ENCODE measurements around the gene HOXA4.

Gene HOXA4

DNA sequence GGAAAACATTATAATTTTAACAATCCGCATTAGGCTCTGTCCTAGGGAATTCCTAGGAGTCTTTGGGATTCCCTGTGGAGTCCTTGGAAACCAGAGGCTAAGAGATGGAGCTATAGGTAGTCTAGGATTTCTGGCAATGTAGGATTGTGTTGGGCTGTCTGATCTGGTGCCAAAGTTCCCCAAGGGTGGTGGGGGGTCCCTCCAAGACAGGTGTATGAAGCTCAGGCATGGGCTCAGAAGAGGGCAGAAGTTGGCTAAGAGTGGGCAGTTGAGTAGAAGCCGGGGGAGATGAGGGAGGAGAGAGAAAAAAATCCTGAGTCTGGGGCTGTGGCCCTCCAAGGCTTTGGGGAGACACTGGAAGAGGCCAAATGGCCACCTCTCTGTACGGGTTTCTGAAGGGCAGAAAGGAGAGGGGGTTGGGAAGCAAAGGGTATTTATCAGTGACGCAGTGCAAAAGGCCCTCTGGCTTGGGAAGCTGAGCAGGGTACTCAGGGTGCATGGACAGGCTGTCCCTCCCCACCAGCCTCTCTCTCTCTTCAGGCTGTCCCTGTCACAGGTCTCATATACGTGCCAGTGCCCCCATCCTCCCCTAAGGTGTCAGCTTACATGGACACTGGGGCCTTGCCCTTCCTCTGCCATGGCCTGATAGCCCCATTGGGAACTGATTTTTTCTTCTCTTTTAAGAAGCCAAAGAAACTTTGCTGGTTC lies 16.1 kb upstream of the HOXA4 start:
- no peak for DNase-seq

DNA sequence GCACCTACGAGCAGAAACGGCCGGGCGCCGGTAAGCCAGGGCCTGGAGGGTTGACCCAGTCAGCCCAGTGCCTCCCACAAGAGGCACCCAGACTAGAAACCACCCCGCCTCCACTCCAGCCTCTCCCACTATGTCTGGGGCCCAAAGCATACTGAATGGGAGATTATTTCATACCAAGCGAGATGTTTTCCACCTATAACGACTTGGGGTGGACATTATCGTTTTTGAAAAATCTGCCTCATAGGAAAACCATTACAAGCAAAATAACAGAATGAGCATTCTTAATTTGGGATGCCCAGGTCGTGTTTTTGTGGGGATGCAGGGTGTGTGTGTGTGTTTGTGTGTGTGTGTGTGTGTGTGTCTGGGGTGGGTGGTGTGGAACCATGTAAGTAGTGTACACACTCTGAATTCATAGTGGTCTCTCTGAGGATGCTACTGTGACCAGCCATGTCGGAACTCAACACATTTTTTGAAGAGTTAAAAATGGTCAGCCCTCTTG lies 15.4 kb upstream of the HOXA4 start:
- no peak for DNase-seq

DNA sequence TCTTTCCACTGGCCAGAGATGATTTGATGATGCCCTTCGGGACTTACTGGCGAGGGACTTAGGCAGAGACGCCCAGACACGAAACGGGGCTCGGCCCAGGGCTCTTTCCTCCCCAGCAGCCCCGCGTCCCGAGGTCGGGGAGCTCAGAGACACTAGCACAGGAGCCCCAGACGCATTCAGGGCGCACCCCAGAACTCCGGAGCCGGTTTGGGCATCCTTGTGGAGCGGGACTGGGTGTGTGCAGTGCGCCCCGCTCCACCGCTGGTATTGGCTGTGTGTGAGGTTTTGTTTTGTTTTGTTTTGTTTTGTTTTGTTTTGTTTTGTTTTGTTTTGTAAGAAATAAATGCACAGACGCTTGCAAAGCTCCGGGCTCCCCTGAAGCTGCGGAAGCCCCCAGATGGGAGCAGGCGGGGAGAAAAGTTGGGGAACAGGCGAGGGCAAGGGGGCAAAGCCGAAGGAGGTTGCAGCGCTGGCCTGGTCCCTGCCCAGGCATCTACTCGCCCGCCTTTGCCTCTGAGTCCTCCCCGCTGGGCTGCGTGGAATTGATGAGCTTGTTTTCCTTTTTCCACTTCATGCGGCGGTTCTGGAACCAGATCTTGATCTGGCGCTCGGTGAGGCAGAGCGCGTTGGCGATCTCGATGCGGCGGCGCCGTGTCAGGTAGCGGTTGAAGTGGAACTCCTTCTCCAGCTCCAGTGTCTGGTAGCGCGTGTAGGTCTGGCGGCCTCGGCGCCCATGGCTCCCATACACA lies 14.8 kb upstream of the HOXA4 start:
- no peak for DNase-seq

DNA sequence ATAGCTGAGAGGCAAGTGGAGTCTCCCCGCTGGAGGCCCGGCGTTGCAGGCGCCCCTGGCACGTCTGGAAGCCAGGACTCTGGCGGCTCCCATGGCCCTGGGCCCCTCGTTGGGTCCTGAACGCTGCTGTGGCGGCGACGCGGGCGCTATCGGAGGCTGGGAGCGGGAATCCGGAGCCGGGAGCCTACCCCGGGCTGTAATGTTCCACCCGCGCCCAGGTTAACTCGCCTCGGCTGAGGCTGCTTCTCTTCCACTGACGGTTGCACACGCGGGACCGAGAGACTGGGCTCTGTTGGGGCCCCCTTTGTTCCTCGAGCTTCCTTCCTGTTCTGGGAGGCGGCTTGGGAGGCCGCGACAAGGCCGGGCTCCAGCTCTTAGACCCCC lies 14.2 kb upstream of the HOXA4 start:
- no peak for DNase-seq

DNA sequence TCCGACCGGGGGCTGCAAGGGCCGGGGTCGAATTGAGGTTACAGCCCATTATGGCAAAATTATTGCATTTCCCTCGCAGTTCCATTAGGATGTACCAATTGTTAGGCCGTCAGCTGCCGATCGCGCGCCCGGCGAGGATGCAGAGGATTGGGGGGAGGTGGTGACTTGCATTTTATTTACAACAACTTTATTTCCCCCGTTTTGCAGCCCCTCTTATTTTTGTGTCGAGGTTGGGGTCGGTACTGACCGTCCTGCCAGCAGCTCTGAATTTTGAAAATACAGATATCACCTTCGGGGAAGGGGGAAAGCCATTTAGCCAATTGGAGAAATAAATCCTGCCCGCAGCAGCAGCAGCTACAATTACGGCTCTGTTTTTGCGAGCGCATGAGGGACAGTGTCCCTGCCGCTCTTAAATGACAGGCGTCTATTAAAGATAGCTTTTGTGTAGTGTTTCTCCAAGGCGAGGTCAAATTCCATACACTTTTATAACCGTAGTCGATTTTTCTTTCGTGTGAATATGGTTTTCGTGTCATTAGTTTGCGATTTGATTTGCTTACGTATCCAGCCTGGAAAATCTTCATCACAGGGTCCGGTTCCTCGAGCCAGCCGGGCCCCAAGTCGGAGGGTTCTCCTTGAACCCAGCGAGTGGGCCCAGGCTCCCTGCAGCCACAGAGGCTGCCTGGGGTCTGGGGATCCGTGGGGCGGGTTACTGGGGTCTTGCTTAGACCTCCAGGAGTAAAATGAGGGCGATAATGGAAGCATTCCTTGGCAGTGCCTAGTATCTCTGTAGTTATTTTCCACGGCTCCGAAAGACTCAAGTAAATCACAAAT lies 13.6 kb upstream of the HOXA4 start:
- DNase-seq = no peak

DNA sequence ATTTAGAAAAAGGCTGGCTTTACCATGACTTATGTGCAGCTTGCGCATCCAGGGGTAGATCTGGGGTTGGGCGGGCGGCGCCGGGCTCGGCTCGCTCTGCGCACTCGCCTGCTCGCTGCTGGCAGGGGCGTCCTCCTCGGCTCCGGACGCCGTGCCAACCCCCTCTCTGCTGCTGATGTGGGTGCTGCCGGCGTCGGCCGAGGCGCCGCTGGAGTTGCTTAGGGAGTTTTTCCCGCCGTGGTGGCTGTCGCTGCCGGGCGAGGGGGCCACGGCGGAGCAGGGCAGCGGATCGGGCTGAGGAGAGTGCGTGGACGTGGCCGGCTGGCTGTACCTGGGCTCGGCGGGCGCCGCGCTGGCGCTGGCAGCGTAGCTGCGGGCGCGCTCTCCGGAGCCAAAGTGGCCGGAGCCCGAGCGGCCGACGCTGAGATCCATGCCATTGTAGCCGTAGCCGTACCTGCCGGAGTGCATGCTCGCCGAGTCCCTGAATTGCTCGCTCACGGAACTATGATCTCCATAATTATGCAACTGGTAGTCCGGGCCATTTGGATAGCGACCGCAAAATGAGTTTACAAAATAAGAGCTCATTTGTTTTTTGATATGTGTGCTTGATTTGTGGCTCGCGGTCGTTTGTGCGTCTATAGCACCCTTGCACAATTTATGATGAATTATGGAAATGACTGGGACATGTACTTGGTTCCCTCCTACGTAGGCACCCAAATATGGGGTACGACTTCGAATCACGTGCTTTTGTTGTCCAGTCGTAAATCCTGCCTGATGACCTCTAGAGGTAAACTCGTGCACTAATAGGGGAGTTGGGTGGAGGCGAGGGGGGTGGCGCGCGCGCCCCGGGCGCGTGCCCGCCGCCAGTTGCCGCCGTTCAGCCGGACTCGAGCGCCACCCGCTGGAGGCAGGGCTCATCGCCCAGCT lies 12.7 kb upstream of the HOXA4 start, which contains the start of gene HOXA5:
HOXA5 (minus strand) TSS at position 659 of the 927 bp plus-strand sequence; CDS start at position 585, 74 bp downstream.
- no peak for DNase-seq

DNA sequence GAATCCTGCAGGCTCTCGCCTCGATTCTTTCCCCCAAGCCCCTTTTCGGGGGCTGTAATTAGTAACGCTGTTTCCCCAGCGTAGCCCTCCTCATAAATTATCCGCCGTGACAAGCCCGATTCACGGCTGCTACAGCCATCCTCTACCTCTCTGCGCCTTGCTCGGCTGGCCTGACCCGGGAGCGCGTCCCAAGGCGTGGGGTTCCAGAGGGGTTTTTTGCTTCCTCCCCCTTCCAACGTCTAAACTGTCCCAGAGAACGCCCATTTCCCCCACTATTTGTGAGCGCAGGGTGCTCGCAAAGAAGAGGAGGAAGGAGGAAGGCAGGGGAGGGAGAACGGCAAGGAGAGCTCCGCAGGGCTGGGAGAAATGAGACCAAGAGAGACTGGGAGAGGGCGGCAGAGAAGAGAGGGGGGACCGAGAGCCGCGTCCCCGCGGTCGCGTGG lies 12.0 kb upstream of the HOXA4 start:
- DNase-seq = no peak

DNA sequence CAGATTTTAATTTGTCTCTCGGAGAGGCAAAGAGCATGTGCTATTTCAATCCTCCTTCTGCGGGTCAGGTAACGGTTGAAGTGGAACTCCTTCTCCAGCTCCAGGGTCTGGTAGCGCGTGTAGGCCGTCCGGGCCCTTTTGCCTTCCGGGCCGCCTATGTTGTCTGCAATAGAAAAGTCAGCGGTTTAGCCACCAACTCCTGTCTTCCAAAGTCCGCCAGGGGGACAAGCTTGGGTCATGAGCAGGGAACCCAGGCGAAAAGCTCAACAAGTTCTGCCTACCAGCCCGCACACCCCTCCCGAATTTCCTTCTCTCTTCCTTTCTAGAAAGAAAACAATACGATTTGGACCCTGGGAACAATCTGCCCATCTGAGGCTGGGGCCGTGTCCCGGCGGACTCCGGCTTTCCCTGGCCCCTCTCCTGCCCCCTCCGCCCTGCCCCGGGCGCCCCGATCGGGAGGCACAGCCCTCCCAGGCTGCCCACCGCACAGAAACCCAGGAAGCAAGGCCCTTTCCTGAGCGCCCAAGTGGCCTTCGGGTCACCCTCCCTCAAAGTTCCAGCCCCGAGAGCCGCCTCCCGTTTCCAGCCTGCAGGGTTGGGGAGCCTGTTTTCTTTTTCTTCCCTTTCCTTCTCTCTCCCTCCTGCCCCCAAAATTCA lies 11.5 kb upstream of the HOXA4 start:
- no peak for DNase-seq

DNA sequence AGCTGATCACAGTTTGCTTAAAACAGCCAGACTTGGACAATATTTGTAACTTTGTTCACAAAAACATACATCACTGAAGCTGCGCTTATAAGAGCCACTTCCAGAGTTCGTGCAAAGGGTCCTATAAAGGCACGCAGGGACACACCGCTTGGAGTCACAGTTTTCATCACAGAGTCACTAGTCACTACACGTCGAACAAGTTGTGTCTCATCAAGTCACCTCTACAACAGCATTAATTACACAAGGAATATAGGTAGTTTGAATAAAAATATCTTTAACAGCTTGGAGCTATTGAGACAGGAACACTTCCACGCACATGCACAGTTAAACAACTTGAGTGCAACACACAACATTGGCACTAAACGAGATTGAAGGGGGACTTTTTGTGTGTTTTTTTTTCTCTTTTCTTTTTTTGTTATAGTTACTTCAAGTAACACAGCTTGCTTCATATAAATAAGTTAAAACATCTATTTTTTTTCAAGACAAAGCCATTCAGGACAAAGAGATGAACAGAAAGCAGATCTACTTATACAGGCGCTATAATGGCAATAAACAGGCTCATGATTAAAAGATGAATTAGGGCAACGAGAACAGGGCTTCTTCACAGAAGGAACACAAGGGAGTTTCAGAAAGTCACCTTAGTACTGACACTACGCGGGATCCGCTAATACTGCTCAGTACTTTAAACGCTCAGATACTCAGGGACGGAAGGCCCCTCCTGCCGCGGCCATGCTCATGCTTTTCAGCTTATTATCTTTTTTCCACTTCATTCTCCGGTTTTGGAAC lies 10.8 kb upstream of the HOXA4 start:
- DNase-seq = no peak

DNA sequence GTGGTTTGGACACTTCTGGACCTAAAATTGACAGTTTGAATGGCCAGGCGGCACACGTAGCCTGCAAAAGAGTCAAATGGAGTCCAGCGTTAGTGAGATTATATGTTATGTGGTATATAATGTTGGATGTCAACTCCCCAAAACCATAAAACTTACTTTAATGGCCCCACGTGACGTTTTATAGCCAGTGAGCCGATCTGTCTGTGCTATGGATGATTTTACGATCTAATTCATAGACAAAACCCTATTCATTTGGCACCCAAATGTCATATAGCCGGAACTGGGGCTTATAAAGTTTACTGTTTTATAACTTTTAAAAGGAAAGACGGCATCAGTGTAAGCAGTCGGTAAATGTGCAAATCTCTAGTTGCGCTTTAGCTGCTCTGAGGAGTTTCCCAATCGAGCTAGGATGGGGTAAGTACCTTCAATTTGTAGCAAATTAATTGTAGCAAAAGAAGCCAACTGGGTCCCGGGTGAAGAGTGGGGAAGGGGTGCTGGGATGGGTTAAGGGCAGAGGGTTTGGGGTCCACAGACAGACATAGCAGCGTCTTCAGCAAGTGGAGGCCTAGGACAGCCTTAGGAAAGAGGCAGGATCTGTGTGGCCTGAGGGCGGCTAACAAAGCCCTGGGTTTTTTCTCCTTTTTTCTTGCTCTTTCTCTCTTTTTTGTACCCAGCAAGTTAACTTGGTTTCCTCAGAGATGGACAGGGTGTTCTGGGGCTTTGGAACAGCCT lies 9.7 kb upstream of the HOXA4 start:
- no peak for DNase-seq

DNA sequence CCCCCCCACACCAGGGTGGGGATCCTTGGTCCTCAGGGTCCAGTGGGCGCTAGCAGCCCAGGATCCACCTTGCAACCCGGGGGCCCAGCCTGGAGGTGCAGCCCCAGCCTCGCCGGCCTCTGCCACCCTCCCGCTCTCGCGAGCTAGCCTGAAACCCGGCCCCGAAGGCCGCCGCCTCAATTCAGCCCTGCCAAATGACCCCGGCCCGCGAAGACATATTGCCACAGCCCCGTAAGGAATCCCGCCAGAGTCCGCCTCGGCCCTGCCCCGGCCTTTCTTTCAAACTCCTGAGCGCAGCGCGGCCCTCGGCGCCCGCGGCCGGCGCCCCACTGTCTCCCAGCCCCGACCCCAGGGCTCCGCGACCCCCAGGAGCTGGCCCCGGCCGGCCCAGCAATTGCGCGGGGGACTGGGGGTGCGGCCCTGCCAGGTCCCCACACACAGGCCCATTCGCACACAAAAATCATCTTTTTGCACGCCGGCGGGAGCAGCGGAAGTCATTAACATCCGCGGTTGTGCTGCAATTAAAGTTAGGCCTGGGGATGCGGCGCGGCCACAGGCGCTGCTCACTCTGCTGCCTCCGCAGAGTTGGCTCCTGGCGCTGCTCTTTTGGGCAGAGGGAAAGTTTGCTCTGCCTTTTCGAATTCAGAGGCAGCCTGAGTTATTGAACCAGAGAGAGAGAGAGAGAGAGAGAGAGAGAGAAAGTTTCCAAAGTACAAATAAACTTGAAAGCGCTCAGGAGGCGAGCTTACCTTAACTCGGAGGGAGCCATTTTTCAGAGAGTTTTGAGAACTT lies 9.0 kb upstream of the HOXA4 start:
- no peak for DNase-seq

DNA sequence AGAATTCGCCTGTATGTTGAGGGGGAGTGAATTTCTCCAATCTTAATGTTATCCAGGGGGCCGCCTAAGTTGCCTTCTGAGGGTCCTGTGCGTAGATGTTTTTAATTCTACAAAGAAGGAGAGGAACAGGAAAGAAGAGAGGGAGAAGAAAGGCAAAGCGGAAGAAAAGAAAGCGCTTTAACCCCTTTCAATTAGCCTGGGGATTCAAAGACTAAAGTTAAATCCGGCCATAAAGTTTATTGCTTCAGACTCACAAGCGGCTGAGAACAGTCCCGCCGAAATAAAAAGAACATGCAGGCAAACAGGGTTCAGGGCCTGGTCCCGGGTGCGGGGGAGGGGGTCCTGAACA lies 8.4 kb upstream of the HOXA4 start:
- DNase-seq = no peak

DNA sequence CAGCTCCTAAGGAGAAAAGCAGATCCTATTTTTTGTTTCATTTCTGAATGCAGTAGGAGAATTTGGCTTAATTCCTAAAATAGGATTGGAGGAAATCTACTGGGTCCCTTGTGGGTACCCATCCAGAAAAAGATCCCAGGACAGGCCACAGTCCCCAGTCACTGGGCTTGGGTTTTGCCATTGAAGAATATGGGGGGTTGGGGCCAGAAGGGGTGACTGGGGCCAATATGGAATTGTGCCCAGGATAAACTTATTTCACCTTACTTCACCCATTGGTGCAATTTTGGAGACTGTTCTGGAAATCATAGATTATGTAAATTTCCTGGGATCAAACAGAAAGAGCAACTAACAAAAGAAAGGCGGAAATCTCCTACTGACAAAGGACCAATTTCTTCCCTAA lies 7.9 kb upstream of the HOXA4 start:
- DNase-seq = no peak

DNA sequence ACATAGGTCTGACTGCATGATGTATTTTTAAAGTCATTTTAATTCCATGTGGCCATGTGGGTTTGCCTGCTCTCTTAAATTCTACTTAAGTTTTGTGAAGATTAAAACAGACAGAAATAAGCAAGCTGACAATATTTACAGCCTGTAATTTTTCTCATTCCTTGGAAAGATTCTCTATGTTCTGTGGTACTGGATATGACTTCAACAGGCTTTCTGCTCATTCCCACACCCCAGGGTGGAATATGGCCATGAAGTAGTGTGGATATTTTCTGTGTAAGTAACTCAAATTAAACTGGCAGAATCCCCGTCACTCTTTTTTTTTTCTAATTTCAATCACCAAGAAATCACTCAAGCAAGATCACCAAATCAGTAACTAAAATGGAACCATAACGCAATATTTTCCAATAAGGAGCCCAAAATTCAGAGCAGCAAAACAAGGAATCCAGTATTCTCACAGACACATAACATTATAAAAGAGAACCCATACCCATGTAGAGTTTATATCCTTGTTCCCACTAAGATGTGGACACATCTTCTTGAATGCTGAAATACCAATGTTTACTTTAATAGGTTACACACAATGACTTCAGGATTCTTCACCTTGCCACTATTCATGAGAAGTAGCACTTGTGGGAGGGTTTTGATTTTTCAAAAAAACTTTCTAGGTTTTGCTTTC lies 7.2 kb upstream of the HOXA4 start:
- DNase-seq = no peak

DNA sequence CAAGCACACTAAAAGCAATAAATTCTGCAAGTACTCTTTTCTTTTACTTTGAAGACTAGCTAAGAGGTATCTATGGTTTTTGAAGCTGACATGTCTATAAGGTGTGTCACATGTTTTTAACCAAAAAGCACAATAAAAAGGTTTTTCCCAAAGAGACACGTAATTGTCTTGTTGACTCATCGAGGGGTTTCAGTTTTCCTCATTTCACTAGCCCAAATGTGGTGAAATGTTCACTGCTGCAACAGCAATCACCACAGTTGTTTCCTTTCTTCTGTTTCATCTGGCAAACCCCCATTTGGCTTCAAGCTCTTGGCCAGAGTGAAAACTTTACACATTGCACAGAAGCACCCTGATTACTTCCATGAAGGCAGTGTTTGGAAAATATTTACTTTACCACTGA lies 3.8 kb upstream of the HOXA4 start:
- no peak for DNase-seq

DNA sequence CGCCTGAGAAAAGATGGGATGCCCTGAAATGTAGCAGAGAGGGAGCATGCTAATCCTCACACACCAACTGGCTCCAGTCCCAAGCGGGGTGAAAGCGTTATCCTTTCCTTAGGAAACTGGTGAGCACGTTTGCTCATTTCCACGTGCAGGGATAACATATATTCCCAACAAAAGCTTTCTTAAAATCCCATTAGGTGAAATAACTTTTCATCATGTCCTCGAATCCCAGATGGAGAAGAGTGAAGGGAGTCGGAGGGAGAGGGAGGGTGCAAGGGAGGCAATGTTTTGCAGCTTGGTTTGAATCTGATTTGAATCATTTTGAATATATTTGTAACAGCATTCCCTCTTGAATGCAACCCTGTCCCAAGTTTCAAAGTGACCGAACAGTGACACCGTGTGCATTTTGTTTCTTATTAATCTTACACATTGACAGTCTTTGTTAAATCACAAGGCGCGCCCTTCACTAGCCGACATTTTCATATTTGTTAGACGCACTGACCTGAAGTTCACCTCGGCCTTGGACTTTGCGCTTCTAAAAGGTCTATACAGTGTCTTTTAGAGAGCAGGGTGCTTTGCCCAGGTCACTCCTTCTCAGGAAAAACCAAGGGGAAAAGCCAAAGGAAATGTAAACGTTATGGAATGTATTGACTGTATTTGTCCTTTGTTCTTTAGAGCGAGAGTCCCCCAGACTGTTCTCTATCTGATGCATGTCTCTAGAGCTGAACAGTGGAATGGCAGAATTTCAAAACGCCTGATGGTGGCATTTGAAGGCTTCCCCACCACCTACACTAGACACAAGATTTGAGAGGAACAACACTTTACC lies 3.1 kb upstream of the HOXA4 start:
- DNase-seq = no peak

DNA sequence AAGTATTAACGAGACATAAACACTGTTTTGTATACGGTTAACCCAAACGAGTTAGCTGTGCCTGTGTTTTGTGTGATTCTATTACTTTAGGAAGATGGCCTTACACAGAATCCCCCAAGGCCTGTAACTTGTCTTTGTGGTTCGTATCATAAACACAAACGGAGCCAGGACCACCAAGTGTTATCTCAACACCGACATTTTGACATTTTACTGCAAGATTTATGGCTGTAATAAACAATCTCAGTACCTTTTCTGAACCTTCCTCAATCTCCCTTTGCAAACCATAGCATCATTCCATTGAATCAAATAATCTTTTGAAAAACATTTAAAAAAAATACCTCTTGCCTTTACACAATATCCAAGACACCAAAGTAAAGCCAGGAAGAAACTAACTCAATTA lies 2.4 kb upstream of the HOXA4 start:
- DNase-seq = no peak

DNA sequence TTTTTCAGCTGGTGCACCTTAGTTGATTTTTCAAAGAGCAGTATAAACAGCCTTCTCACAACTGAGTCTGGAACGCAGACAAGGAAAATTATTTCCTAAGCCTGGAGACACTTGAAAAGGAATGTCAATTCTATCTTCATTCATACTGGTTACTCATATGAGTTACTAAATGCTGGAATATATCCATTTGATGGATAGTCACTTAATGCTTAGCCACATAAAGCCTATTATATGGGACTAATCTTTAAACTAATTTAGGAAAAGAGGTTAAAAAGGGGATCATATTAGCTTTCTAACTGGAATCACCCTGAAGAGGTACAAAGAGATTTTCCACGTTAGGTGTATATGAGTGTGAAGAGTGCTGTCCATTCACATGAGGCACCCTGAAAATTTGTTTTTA lies 1.7 kb upstream of the HOXA4 start:
- no peak for DNase-seq
